GM12892 (cell line): ENCODE measurements around the gene SNX20.

ENCODE experiments used
- DNase-seq: peaks from one replicate; pipeline ENCODE4 v3.0.0; 2011; ENCODE audit not compliant: insufficient read length
- FAIRE-seq: peaks from 2 replicates; lab custom pipeline; 2011; peaks lifted over from hg19 to GRCh38; lab: Jason Lieb, UNC
- POLR2A ChIP-seq: IDR thresholded peaks from 2 replicates; pipeline ENCODE4 v1.6.1; 2011; ENCODE audit warnings: low read depth, low read length, control low read depth
- POLR2AphosphoS5 ChIP-seq: IDR thresholded peaks from 2 replicates; pipeline ENCODE4 v1.6.1; 2011; ENCODE audit warnings: low read depth, low read length, control low read depth
- TAF1 ChIP-seq: IDR thresholded peaks from 2 replicates; pipeline ENCODE4 v1.6.1; 2011; ENCODE audit warnings: low read depth, mild to moderate bottlenecking, control low read depth, low read length, borderline replicate concordance

SNX20 gene

DNA sequence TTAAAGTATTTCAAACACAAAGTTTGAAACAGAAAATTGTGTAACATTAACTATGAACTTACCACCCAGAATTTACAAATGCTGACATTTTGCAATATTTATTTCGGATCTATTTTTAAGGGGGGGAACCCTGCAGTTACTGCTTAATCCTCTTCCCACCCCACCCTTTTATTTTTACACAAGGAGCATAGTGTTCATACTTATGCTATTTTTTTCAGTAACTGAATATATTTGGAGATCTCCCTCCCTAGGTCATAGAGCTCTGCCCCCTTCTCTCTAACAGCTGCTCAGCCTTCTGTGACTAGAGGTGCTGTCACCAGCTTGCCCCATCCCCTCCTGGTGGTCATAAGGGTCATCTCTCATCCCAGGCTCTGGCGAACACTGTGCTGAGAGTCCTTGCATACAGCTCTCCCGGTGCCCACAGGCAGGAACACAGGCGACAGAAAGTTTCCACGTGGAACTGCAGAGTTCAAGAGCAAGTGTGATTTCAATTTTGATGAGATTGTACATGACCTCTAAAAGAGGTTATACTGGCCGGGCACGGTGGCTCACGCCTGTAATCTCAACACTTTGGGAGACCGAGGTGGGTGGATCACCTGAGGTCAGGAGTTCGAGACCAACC lies 44.2 kb downstream of the SNX20 start:
- DNase-seq (no peak), FAIRE-seq (no peak)
- no peak for TF ChIP-seq POLR2A

DNA sequence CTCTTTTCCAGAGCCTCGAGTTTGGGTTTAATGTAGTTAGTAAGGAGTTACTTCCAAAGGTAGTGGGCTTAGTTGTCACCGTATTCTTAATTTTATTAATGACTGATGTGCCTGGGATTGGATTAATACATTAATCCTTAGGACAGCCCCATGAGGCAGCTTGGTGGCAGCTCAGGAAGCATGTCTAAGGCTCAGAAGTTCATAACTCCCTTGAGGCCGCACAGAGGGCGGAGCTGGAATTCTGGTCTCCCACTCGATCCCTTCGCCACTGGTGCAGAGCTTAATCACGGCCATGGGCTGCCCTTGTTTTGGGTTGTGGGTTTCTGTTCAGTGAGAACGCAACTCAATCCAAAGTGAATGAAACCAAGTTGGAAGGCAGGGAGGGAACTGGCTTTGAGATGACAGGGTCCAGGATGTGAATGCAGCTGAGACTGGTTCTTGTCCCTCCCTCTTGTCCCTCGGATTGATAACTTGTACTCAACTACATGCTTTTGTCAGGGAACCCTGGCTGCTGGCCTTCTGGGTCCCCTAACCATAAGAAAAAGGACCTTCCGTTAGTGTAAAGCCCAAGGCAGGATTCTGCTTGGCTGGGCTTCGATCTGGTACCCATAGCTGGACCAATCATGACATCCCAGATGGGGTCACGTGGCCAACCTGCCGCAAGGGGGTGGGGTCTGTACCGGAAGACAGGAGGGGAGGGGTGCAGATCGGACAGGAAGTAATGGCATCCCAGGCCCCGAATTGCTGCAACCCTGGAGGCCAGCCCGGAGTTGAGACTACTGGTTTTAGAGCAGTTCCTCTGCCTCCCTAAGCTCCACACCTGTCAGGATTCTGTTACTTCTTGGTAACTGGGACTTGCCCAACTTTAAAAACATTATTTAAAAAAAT lies 45.4 kb downstream of the SNX20 start:
- TF ChIP-seq POLR2AphosphoS5 (no peak), POLR2A (no peak), TAF1 (no peak)
- no peak for FAIRE-seq
- no peak for DNase-seq

DNA sequence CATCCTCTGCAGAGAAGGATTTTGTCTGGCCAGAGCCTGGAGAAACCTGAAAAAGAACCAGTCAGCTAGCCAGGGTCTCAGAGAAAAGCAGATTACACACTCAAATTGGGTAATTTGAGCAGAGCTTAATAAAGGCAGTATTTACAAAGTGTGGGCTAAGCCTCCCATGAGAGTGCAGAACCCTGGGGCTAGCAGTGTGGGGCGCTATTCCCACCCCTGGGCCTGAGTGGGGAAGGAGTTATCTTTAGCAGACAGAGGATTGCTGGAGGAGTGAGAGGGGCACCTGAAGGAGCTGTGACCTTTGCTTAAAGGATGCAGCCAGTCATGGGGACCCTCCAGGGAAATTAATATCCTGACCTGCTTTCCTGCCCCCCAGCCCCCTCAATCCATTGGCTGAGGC lies 46.2 kb downstream of the SNX20 start:
- TF ChIP-seq TAF1 (no peak), POLR2AphosphoS5 (no peak), POLR2A (no peak)
- DNase-seq: no peak
- no peak for FAIRE-seq

DNA sequence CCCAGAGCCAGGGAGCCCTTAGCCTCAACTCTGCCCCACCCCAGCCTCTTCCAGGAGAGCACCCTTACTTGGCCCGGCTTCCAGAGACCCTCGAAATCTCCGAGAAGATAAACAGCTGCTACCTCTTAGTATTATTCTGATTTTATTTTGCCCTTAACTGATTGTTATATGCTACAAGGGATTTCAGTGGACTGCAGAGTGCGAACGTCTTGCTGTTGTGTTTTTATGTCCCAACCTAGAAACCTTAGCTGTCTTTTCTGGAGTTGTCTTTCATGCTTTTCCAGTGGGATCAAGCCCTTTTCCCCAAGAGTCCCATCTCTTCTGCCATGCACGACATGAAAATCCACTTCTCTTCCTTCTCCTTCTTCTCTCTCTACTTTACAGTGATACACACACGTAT lies 47.0 kb downstream of the SNX20 start:
- FAIRE-seq (no peak), DNase-seq (no peak)
- TF ChIP-seq POLR2AphosphoS5: no peak
- TF ChIP-seq POLR2A: no peak
- no peak for TF ChIP-seq TAF1

DNA sequence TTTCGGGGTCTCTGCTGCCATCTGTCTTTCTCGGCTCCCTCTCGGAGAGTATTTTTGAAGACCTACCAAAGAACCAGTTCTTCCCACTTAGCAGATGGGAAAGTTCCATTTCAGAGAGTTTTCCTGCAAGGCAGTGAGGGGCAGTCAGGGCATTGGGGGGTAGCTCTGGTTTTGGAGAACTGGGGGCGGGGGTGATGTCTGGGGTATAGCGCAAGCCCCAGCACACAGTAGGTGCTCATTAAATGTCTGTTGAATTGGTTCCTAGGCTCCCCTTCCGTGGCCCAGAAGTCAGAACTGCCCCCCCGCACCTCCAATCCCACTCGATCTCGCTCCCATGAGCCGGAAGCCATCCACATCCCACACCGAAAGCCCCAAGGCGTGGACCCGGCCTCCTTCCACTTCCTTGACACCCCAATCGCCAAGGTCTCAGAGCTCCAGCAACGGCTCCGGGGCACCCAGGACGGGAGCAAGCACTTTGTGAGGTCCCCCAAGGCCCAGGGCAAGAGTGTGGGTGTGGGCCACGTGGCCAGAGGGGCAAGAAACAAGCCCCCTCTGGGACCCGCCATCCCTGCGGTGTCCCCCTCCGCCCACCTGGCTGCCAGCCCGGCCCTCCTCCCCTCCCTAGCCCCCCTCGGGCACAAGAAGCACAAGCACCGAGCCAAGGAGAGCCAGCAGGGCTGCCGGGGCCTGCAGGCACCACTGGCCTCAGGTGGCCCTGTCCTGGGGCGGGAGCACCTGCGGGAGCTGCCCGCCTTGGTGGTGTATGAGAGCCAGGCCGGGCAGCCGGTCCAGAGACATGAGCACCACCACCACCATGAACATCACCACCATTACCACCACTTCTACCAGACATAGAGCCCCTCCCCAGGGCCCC lies 47.9 kb downstream of the SNX20 start:
- no peak for FAIRE-seq
- no peak for DNase-seq
- no peak for TF ChIP-seq POLR2AphosphoS5
- TF ChIP-seq POLR2A: no peak
- TF ChIP-seq TAF1: no peak

DNA sequence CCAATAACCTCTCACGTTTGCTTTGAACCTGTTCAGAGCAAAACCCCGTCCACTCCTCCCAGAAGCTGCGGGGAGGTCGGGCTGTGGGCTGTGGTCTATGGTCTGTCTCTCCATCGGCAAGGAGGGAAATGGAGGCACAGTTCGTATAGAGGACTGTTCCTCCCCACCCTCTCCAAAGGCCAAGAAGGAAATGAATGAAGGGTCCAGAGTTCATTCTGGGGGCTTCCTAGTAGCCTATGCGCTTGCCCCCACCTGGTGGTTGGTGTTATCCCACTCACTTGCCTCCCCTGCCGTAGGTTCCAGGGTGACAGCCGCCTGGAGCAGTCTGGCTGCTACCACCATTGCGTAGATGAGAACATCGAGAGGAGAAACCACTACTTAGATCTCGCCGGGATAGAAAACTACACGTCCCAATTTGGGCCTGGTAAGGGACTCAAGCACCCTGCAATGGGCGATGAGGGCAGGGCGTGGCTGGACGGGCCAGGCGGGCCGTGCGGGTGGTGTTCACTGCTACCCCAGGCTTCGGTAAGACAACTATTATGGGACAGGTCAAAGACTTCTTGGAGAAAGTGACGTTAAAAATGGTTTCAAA lies 49.0 kb downstream of the SNX20 start:
- no peak for FAIRE-seq
- TF ChIP-seq POLR2AphosphoS5 (no peak), TAF1 (no peak), POLR2A (no peak)
- no peak for DNase-seq

DNA sequence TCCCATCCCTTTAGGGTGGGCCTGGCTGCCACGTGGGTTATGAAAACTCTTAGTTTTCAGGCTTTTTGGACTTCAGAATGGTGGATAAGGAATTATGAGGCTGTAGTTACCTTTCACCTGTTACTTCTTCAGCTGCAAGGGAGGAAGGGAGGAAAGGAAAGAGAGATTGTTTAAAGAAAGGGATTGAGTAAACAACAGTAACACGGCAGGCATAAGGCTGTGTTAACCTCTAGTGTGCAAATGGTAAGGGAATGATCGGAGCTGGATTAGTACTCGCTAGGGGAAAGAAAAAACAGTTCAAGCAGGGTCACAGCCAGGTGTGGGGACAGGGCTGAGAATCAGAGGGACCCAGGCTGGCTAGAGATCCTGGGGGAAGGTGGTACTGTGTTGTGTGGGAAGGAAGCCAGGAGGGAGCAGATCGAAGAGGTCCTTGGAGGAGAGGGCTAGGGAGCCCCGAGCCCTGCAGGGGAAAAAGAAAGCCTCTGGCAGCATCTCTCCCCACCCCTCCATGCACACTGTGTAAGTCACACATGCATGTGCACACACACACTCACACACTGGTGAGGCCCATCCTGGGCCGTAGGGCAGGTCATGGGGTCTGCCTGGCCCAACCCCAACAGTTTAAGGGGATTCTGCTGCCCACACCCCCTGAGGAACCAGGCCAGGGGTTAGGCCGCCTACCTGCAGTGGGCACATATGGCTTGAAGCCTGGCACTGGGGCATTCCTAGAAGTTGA lies 49.7 kb downstream of the SNX20 start:
- FAIRE-seq (no peak), DNase-seq (no peak)
- TF ChIP-seq TAF1 (no peak), POLR2A (no peak), POLR2AphosphoS5 (no peak)

DNA sequence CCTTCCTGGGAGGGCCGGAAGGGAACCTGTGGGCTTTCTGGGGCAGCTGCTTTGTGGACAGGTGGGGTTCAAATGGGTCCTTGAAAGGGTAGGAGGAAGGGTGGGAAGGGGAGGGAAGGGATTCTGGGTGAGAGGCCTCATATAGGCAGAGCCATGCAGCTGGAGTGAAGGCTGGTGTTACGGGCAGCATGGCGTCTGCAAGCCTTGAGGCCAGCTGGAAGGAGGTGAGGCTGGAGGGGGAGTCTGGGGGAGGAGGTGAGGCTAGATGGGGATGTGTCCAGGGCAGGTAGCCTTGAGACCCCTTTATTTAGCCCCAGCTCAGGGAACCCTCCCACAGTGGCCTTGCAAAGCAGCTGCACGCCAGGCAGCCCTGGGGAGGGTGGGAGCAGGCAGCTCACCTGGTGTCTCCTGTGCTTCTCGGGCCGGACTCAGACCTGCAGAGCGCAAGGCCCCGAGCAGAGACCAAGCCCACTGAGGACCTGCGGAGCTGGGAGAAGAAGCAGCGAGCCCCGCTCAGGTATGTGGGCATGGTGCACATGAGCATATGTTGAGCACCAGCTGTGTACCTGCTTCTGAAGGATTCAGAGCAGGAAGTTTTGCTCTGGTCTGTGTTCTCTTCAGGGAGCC lies 50.6 kb downstream of the SNX20 start:
- FAIRE-seq (no peak), DNase-seq (no peak)
- no peak for TF ChIP-seq POLR2A
- TF ChIP-seq POLR2AphosphoS5: no peak
- TF ChIP-seq TAF1: no peak

DNA sequence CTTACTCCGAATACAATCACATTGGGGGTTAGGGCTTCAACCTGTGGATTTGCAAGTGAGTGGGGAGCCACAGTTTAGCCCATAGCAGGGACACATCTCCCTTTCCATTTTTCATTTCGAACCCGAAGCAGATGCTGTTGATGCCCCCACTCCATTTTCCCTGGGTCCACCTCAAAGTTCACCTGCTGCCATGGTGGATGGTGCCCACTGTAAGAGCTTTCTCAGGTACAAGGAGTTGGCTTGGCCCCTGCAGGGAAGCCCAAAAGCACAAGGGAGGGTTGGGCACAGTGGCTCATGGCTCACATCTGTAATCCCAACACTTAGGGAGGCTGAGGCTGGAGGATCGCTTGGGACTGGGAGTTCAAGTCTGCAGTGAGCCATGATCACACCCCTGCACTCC lies 51.8 kb downstream of the SNX20 start:
- no peak for DNase-seq
- TF ChIP-seq TAF1: no peak
- TF ChIP-seq POLR2A: no peak
- TF ChIP-seq POLR2AphosphoS5: no peak
- FAIRE-seq: no peak

DNA sequence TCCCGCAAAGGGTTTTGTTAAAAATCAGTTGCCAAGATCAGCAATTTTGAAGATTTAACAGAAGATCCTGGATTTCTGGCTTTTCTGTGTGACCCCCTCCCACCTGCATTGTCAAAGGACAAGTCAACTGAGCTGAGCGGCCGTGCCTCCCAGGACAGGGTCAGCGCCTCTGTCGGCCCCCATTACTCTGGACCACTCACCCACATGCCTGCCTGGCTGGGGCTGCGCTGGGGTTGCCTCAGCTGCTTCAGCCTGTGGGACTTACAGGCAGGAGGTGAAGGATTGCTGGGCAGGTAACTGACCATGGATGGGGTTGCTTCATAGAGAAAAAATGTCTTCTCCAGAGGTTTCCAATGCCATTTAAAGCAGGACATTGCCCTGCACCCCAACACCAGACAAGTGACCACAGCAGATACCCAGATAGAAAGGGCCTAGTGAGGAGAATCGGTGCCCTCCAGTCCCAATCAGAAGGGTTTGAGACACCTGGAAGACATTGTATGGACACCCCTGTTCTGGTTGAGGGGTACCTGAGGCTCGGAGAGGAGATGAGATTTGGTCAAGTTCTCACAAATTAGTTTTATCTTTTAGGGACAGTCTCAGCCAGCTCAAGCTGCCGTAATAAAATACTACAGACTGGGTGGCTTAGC lies 52.8 kb downstream of the SNX20 start:
- no peak for TF ChIP-seq POLR2A
- no peak for TF ChIP-seq TAF1
- TF ChIP-seq POLR2AphosphoS5: no peak
- DNase-seq (no peak), FAIRE-seq (no peak)
